H1 (cell line): ENCODE data around the gene SLC1A7. TPM values are rescaled to one million over a fixed set of nuclear protein-coding genes. Genes with fewer than 3 reads are reported as not detected.

Experiments used
- CTCF ChIA-PET: fragments of 300-600 bp; sonication (Branson Sonifier 250); formaldehyde crosslinking; loops from one replicate; lab custom pipeline; 2021; ENCODE audit not compliant: partially characterized antibody; lab: Charles Lee
- POLR2A ChIA-PET: fragments of 300-600 bp; sonication (Branson Sonifier 250); formaldehyde crosslinking; loops from one replicate; lab custom pipeline; 2021; ENCODE audit warnings: inconsistent platforms; ENCODE audit not compliant: partially characterized antibody; lab: Charles Lee
- DNase-seq, 2 experiments: peaks; one replicate each; pipeline versions ENCODE4 v3.0.0 to v3.0.0-alpha.2; 2010 to 2022; ENCODE audit warnings: low spot score in 2 of 2, low read depth in 1 of 2, mixed read lengths in 1 of 2
- FAIRE-seq: peaks from 2 replicates; lab custom pipeline; 2011; peaks lifted over from hg19 to GRCh38; lab: Jason Lieb, UNC
- H2AFZ ChIP-seq: 2 replicates; pipeline ENCODE4 v1.8.1; 2012; ENCODE audit warnings: low read length, inconsistent platforms
- H2AK5ac ChIP-seq: 2 replicates; pipeline ENCODE4 v1.6.1; 2013; ENCODE audit warnings: low read depth, low read length
- H2BK120ac ChIP-seq: replicated peaks from 2 replicates; pipeline ENCODE3; 2013; ENCODE audit warnings: low read depth, low read length, inconsistent platforms
- H2BK12ac ChIP-seq: 2 replicates; pipeline ENCODE4 v1.6.1; 2013; ENCODE audit warnings: low read depth, low read length
- H2BK15ac ChIP-seq: 2 replicates; pipeline ENCODE4 v1.6.1; 2013; ENCODE audit warnings: low read length
- H2BK20ac ChIP-seq: 2 replicates; pipeline ENCODE4 v1.6.1; 2013; ENCODE audit warnings: low read length
- H2BK5ac ChIP-seq: 2 replicates; pipeline ENCODE4 v1.6.1; 2013; ENCODE audit warnings: low read depth, low read length
- H3K14ac ChIP-seq: 2 replicates; pipeline ENCODE4 v1.6.1; 2013; ENCODE audit warnings: inconsistent platforms; ENCODE audit not compliant: insufficient read length
- H3K18ac ChIP-seq: 2 replicates; pipeline ENCODE4 v1.6.1; 2013; ENCODE audit warnings: low read length; ENCODE audit errors: extremely low read depth
- H3K23ac ChIP-seq: 2 replicates; pipeline ENCODE4 v1.6.1; 2013; ENCODE audit warnings: inconsistent platforms; ENCODE audit not compliant: insufficient read length
- H3K23me2 ChIP-seq: 2 replicates; pipeline ENCODE4 v1.6.1; 2013; ENCODE audit warnings: low read depth, low read length
- H3K27ac ChIP-seq: 2 replicates; pipeline ENCODE4 v1.6.1; 2011; ENCODE audit warnings: low read depth, low read length, inconsistent platforms
- H3K27me3 ChIP-seq, 4 experiments: replicated peaks in 1 of 4; 1 replicate in 1 of 4; 2 replicates in 3 of 4; pipeline versions ENCODE4 v1.6.1 to v1.8.1; 2011 to 2013; ENCODE audit warnings: low read length in 3 of 4, mild to moderate bottlenecking in 3 of 4, inconsistent platforms in 2 of 4, mixed read lengths in 2 of 4, moderate library complexity in 1 of 4; ENCODE audit not compliant: control insufficient read depth in 3 of 4, insufficient read depth in 3 of 4; ENCODE audit errors: extremely low read depth in 1 of 4
- H3K36me3 ChIP-seq, 4 experiments: 2 replicates each; pipeline versions ENCODE4 v1.6.1 to v1.8.1; 2011 to 2013; ENCODE audit warnings: mild to moderate bottlenecking in 4 of 4, low read length in 3 of 4, moderate library complexity in 2 of 4, control low read depth in 1 of 4, inconsistent platforms in 1 of 4; ENCODE audit not compliant: insufficient read depth in 4 of 4, control insufficient read depth in 2 of 4
- H3K4ac ChIP-seq: replicated peaks from 2 replicates; pipeline ENCODE3; 2013; ENCODE audit warnings: low read length, low read depth, mixed read lengths, inconsistent platforms; ENCODE audit not compliant: insufficient read length
- H3K4me1 ChIP-seq, 4 experiments: replicated peaks in 1 of 4; 1 replicate in 1 of 4; 2 replicates in 3 of 4; pipeline versions ENCODE4 v1.6.1 to v1.8.1; 2011 to 2013; ENCODE audit warnings: low read length in 3 of 4, inconsistent platforms in 2 of 4, mixed read lengths in 1 of 4; ENCODE audit not compliant: insufficient read depth in 4 of 4, control insufficient read depth in 3 of 4
- H3K4me2 ChIP-seq, 2 experiments: 2 replicates each; pipeline versions ENCODE4 v1.6.1 to v1.8.1; 2011 to 2013; ENCODE audit warnings: low read depth in 2 of 2, low read length in 2 of 2, control low read depth in 1 of 2, inconsistent platforms in 1 of 2, mild to moderate bottlenecking in 1 of 2; ENCODE audit not compliant: insufficient read depth in 1 of 2
- H3K4me3 ChIP-seq, 4 experiments: fragments of 200-600, 300-600 bp in 1 of 4; sonication (generic), shearing (Covaris generic), sonication (Bioruptor Twin) in 1 of 4; 2 replicates each; pipeline versions ENCODE4 v1.5.1 to v1.8.1; 2011 to 2016; ENCODE audit warnings: low read length in 4 of 4, low read depth in 3 of 4, control low read depth in 2 of 4, inconsistent platforms in 2 of 4, mild to moderate bottlenecking in 2 of 4, mixed read lengths in 1 of 4, moderate library complexity in 1 of 4; ENCODE audit not compliant: insufficient read depth in 2 of 4; ENCODE audit errors: extremely low read depth in 1 of 4
- H3K56ac ChIP-seq: replicated peaks from 2 replicates; pipeline ENCODE3; 2013; ENCODE audit warnings: low read depth, mild to moderate bottlenecking, mixed read lengths, low read length, inconsistent platforms; ENCODE audit not compliant: insufficient read length
- H3K79me1 ChIP-seq: 2 replicates; pipeline ENCODE4 v1.6.1; 2013; ENCODE audit warnings: low read depth, low read length, control low read depth
- H3K79me2 ChIP-seq, 2 experiments: 2 replicates each; pipeline versions ENCODE4 v1.6.1 to v1.8.1; 2012 to 2013; ENCODE audit warnings: low read length in 2 of 2, mild to moderate bottlenecking in 2 of 2, inconsistent platforms in 1 of 2; ENCODE audit not compliant: insufficient read depth in 2 of 2, control insufficient read depth in 1 of 2
- H3K9ac ChIP-seq, 4 experiments: replicated peaks in 1 of 4; 1 replicate in 1 of 4; 2 replicates in 3 of 4; pipeline versions ENCODE4 v1.6.1 to v1.8.1; 2011 to 2013; ENCODE audit warnings: low read depth in 3 of 4, low read length in 3 of 4, control low read depth in 2 of 4, mild to moderate bottlenecking in 2 of 4, moderate library complexity in 2 of 4, inconsistent platforms in 1 of 4; ENCODE audit errors: extremely low read depth in 1 of 4
- H3K9me3 ChIP-seq, 2 experiments: 2 replicates each; pipeline versions ENCODE4 v1.6.1 to v1.8.1; 2012 to 2013; ENCODE audit warnings: mild to moderate bottlenecking in 2 of 2, moderate library complexity in 2 of 2, control low read depth in 1 of 2, inconsistent platforms in 1 of 2, low read depth in 1 of 2, low read length in 1 of 2, mixed read lengths in 1 of 2; ENCODE audit not compliant: insufficient read depth in 2 of 2
- H4K20me1 ChIP-seq, 2 experiments: replicated peaks in 1 of 2; 2 replicates each; pipeline versions ENCODE3 to v1.8.1; 2011 to 2013; ENCODE audit warnings: inconsistent platforms in 2 of 2, low read length in 2 of 2, mild to moderate bottlenecking in 1 of 2; ENCODE audit not compliant: insufficient read depth in 2 of 2, control insufficient read depth in 1 of 2
- H4K5ac ChIP-seq: 2 replicates; pipeline ENCODE4 v1.6.1; 2013; ENCODE audit warnings: low read length, low read depth, mixed read lengths, inconsistent platforms; ENCODE audit not compliant: insufficient read length
- H4K8ac ChIP-seq: 2 replicates; pipeline ENCODE4 v1.8.0; 2013; ENCODE audit warnings: mild to moderate bottlenecking, moderate library complexity, low read length, inconsistent platforms; ENCODE audit not compliant: insufficient read depth; ENCODE audit errors: extremely low read depth
- H4K91ac ChIP-seq: replicated peaks from 2 replicates; pipeline ENCODE3; 2013; ENCODE audit warnings: low read length, mixed read lengths, inconsistent platforms; ENCODE audit not compliant: insufficient read length
- ATF2 ChIP-seq: IDR thresholded peaks from 2 replicates; pipeline ENCODE4 v1.6.1; 2012; ENCODE audit warnings: low read length, inconsistent platforms
- CTBP2 ChIP-seq: IDR thresholded peaks from 2 replicates; pipeline ENCODE4 v1.7.0; 2011; ENCODE audit warnings: borderline replicate concordance, mild to moderate bottlenecking, moderate library complexity, mixed read lengths, low read length; ENCODE audit not compliant: insufficient read depth, insufficient read length
- NANOG ChIP-seq: IDR thresholded peaks from 2 replicates; pipeline ENCODE4 v1.6.1; 2011; ENCODE audit warnings: low read length, low read depth, mild to moderate bottlenecking, inconsistent platforms; ENCODE audit not compliant: insufficient read depth, poor library complexity, severe bottlenecking
- POU5F1 ChIP-seq: IDR thresholded peaks from 2 replicates; pipeline ENCODE4 v1.6.1; 2011; ENCODE audit warnings: low read depth, mild to moderate bottlenecking, low read length, moderate library complexity
- RXRA ChIP-seq: IDR thresholded peaks from 2 replicates; pipeline ENCODE4 v1.6.1; 2011; ENCODE audit warnings: low read depth, mild to moderate bottlenecking, low read length, moderate library complexity; ENCODE audit not compliant: insufficient read depth
- SRF ChIP-seq: IDR thresholded peaks from 2 replicates; pipeline ENCODE4 v1.6.1; 2011; ENCODE audit warnings: mild to moderate bottlenecking, low read depth, low read length, moderate library complexity
- whole genome bisulfite sequencing, 2 experiments: shearing (Covaris generic) in 1 of 2; methylation state at CpG; one replicate each; pipeline versions ENCODE4 v1.1.6 to v1.1.7; 2013 to 2015; ENCODE audit warnings: low lambda C conversion rate in 2 of 2, mixed read lengths in 2 of 2, inconsistent platforms in 1 of 2, low coverage in 1 of 2, missing lambda C conversion rate in 1 of 2; ENCODE audit not compliant: insufficient replicate concordance in 2 of 2, insufficient coverage in 1 of 2, insufficient read length in 1 of 2; ENCODE audit errors: extremely low coverage in 1 of 2, missing lambda C conversion rate in 1 of 2; 5-methylcytosine and 5-hydroxymethylcytosine counted together
- polyA plus RNA-seq, 7 experiments: library from polyadenylated mRNA; depleted of rRNA in 3 of 7; stranded (reverse) in 5 of 7; unstranded in 2 of 7; fragments of >200 nt in 5 of 7; fragments of 200-250 nt in 2 of 7; gene quantifications; 1 replicate in 5 of 7; 2 replicates in 1 of 7; 4 replicates in 1 of 7; pipeline versions ENCODE4 v1.2.1 to v1.2.3, GENCODE V29; 2011 to 2013; ENCODE audit warnings: missing spikeins in 2 of 7, mixed read lengths in 2 of 7
- total RNA-seq: library from RNA; stranded (reverse); fragmentation: NEBNext Ultra II Directional; extraction: Animal tissue kit (Norgen Biotek cat#: 25700); gene quantifications from 2 replicates; pipeline ENCODE4 v1.2.1, GENCODE V29; 2021

The SLC1A7 gene
- total and polyA plus RNA-seq, 2 of the 8 experiments (the other 6 are each of a cell fraction or from before 2014, with no cell fraction given), result not detected

- H3K36me3 ChIP-seq, result no peaks in the 10 kb centered on the region; a peak in 1 of 8 replicates
- 31% methylated on average over 1 of the region's 1 CpG; no CpG with 5 or more reads in 1 of the 2 experiments for WGBS, 2 experiments
Observed at GRCh38 chr1:53051676-53052075, 90.8 kb downstream of the SLC1A7 start.

More at GRCh38 chr1:53051676-53052075, 90.8 kb downstream of the SLC1A7 start:
- Histone ChIP-seq H3K56ac (no peak overlapping the region), H2AFZ (no peak overlapping the region), H2AK5ac (no peak overlapping the region), H3K27me3 (no peaks in the 10 kb centered on the region), H3K4me1 (peaks cover 3 to 12% (median 8%) of the 10 kb centered on the region in 4 experiments), H3K9ac (no peak overlapping the region), H3K4me2 (no peak overlapping the region), H2BK120ac (no peak overlapping the region), H4K20me1 (no peaks in the 10 kb centered on the region), H4K5ac (no peak overlapping the region), H3K79me2 (no peaks in the 10 kb centered on the region), H3K9me3 (no peaks in the 10 kb centered on the region), H3K27ac (no peak overlapping the region), H3K14ac (no peak overlapping the region), H3K4me3 (no peak overlapping the region), H4K91ac (no peak overlapping the region), H3K23ac (no peak overlapping the region), H2BK12ac (no peak overlapping the region), H2BK20ac (no peak overlapping the region), H4K8ac (no peak overlapping the region), H3K4ac (no peak overlapping the region), H2BK15ac (no peak overlapping the region), H2BK5ac (no peak overlapping the region), H3K79me1 (no peaks in the 10 kb centered on the region), H3K18ac (no peak overlapping the region), H3K23me2 (no peaks in the 10 kb centered on the region)
- FAIRE-seq, result no peak
- POLR2A ChIA-PET, result interaction anchor here (1.1 to 1.5 kb wide), 2 partner anchors 8 to 37 kb away, joined by 3 read pairs; no protein-coding TSS in a partner anchor
- no peak for TF ChIP-seq ATF2
- TF ChIP-seq SRF, result no peak
- TF ChIP-seq CTBP2, result no peak
- TF ChIP-seq RXRA, result no peak
- TF ChIP-seq NANOG, result no peak
- TF ChIP-seq POU5F1, result no peak
- CTCF ChIA-PET, result no interaction called here
- DNase-seq, result no peak
